HG03378 (cell line): ENCODE measurements around the gene NDUFAF8.

Source experiments
- ATAC-seq: cut with Tn5 transposase; IDR thresholded peaks from one replicate; pipeline ENCODE4 v1.9.1; 2021; ENCODE audit warnings: mild to moderate bottlenecking, moderate library complexity; ENCODE audit not compliant: unreplicated experiment

The NDUFAF8 gene

DNA sequence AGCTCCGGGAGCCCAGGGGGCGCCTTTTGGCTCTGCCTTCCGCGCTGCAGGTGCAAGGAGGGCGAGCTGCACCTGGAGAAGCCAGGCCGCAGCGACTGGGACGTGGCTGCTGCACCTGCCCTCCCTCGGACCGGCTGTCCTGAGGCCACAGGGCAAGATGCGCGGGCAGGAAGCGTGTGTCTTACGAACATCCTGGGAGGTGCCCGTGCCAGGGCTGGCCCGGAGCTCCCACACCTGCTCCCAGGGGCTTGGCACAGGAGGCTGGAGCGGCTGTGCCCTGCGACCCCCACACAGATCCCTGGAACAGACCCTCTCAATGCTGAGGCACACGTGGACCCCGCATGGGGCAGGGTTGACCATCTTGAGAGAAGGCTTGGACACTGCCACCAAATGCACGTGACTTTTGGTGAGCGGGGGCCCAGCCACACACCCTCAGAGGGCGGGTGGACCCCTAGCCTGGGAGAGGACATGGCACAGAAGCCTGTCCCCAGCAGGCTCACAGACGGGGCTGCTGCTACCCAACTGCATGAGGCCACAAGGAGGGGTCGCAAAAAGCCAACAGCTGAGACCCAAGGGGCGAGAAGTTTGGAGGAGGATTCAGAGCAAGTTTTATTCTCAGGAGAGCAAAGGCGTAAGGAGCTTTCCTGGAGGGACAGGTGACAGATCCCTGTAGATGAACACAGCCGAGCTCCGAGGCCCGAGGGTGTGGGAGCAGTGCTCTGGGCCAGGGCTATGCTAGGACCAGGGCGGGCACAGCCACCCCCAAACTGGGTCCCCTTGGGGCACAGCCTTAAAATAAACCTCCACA, 11.4 kb downstream of the NDUFAF8 start:
- ATAC-seq, result no peak

DNA sequence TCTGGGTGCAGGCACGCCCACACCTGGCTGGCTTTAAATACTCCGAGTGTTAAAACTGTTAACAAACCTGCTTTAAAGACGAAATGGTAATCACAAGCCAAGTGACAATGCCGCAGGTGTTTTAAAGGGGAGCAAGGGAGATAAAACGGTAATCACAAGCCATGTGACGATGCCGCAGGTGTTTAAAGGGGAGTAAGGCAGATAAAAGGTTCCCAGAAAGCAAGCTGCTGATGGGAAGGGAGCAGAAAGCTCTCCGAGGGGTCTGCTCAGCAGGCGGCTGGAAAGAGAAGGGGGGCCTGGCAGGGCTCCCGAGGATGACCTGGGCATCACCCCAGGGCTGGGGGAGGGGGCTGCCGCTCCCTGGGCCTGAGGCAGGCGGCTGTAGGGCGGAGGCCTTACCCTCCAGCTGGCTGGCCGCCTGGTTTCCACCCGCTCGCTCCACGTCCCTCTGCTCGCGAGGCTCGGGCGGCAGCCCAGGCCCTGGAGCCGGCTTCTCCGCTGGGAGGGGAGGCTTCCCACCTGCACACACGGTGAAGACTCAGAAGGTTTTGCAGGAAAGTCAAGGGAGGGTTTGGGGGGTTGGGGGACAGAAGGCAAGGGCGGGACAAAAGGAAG, 12.1 kb downstream of the NDUFAF8 start:
- no peak for ATAC-seq

DNA sequence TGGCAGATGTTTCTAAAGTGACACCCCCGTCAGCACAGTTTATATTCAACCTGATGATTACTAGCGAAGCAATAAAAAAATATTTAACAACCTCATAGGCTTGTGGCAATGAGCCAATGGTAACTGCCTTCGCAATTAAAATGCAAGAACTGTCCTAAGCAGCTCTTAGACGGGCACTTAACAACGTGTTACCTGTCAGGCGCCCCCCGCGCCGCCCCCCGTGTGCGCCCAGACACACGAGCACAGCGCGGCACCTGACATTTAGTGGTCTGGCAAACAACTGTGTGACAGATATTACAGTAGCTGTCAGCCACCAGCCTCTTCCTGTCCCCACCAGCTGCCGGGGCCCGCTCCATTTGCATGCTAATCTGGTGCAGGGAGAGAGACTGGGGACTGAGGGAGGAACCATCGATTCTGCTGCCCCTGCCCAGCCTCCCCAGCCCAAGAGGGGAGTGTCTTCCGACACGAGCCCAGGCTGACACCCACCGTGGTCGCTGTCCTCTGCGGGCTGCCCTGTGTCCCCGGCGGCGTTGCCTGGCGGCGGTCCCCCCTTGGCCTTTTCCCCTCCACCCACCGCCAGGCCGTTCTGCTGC, 12.7 kb downstream of the NDUFAF8 start:
- no peak for ATAC-seq

DNA sequence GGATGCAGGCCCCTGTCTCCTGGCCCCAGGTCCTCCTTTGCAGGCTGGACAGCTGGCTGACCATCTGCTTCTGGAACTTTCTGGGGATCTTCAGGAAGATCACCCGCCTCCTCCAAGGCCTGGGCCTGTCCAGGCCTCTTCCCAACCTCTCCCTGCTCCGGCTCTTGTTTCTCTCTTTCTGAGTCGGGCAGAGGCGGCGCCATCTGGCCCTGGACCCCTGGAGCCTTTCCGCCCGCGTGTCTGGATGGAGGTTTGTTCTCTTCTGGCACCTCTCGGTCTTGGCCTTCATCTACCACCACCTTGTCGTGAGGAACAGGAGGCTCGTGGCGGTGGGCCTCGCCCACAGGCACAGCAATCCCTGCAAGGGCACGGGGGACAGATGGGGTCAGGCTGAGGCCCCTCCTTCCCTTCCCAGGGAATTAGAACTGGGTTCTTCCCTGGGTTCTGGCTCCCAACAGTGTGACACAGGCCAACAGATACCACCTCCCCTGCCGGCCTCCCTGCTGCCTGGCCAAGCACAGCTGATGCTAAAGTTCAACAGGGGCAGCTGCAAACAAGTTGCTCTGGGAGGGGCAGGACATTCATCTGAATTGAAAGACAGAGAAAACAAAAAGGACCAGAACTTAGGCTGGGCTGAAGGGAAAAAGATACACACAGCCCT, 13.3 kb downstream of the NDUFAF8 start:
- no peak for ATAC-seq

DNA sequence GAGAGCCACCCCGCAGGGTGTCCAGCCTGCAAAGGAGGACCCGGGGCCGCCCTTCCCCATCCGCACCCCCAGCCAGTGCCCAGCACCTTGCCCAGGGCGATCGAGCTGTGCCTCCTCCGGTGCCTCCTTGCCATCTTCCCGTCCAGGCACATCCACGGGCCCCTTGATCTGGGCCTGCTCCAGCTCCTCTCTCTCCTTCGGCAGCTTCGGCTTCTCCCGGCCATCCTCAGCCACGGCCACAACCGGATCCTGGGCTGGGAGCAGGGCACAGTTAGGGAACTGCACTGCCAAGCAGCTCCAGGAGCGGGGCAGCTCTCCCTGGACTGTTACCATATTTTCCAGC, 13.8 kb downstream of the NDUFAF8 start:
- no peak for ATAC-seq

DNA sequence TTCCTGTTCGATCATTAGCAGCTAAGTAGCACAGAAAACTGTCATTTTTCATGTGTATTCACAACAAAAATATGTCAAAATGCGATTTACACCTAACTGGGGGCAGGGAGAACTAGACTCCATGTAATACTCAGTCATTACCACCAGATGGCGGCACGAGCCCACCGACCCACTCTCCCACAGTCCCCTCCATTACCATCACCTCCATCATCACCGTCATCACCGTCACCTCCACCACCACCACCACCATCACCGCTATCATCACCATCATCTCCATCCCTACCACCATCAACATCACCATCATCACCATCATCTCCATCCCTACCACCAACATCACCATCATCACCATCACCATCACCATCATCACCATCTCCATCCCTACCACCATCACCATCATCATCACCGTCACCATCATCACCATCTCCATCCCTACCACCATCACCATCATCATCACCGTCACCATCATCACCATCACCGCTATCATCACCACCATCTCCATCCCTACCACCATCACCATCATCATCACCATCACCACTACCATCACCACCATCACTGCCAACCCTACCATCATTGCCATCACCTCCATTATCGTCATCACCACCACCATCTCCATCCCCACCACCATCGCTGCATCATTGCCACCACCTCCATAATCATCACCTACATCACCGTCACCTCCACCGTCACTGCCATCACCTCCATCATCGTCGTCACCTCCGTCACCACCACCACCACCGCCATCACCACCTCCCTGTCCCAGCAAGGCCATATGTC, 14.4 kb downstream of the NDUFAF8 start:
- no peak for ATAC-seq

DNA sequence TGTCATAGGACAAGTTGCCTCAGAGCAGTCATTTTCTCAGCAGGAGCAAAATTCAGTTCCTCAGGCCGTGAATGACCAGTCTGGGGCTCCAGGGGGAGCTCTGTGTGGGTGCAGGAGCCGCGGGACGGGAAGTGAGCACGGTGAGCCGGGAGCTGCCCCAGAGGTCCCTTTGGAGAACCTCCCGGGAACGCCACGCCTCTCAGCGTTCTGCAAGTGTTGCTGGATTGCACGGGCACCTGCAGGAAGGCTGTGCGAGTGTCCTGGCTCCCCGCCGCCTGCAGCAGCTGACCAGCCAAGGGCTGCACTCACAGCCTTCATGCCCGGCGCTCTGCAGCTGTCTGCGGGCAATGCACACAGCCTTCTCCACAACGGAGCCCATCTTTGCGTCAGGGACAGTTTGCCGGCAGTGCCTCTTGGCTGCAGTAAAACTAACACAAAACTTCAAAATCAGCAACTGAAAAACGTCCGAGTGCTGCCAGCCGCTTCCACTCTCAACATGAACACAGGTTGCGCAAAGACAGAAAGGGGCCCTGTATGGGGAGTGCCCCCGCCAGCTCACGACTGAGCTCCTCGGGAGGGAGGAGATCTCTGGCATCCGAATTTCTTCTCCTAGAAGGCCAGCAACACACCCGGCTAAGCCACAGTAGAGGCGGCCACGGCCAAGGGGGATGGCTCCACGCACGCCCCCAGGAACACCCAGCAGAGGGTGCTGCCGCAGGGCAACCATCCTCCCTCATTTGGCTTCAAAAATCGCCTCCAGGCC, 16.0 kb downstream of the NDUFAF8 start:
- no peak for ATAC-seq

DNA sequence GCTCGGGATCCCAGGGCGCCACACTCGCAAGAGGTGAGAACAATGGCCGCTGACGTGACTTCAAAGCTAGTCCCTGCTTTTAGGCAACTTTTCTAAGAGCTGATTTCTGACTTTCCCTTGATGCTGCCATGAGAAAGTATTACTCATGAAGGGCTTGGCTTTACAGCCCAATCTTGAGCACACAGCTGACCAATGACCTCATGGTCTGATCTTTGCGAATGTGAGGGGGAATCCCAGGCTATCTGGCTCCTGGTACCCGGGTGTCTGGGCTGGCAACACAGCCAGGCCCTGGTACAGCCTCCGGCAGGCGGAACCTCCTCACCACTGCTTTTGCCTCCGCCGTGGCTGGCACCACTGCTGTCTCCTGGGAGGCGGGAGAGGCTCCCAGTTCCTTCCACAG, 17.5 kb downstream of the NDUFAF8 start:
- no peak for ATAC-seq

DNA sequence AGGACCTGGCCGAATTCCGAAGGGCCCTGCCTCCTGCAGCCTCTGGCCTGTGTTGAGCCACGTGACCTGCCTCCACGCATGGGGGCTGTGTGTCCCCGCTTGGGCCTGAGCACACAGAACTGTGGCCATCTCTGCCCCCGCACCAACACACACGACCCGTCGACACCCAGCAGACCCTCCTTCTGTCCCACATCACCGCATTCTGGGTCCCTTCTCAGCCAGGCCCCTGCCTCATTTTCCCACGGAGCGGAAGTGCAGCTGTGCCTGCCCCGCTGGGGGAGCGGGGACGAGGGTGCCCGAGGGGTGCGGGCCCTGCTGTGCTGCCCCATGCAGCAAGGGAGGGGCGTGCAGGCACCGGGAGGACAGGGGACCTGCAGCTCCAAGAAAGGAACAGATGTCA, 18.4 kb downstream of the NDUFAF8 start:
- no peak for ATAC-seq

DNA sequence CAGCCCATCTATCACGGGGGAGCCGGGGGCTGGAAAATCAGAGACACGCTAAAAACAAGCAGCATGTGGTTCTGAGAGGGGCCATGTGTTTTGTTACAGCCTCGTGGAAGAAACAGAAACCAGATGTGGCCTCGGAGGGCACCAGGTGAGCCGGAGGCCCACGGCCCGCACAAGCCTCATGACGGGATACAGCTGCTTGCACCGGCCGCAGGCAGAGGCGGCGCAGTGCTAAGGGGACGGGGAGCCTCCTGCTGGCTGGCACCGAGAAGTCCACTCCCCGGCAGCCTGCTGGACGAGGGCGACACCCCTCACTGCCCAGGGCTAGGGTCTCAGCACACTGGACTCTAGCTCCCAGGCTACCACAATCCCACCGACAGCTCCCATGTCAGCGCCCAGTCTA, 19.2 kb downstream of the NDUFAF8 start:
- no peak for ATAC-seq

DNA sequence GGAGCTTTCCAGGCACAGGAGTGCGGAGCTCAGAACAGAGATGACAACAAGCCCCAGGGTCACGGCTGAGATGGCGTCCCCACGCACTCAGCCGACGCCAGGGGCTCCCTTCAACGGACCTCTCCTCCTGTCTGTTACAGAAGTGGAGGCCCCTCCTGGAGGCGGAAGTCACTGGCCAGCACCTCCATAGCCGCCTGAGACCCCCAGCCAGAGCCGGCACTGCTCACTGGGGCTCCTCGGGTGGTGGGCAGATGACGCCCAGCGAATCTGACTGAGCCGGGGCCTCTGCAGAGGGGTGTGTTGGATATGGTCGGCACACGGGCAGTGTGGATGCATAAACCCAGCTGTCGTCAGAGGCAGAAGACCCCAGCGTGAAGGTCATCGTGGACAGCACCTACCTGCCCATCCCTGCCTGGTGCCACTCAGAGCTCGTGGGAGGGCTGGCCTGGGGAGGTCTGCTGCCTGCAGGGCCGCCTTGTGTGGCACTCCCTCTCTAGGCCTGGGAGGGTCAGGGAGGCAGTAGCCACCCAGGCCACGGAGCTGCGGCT, 20.0 kb downstream of the NDUFAF8 start:
- no peak for ATAC-seq

DNA sequence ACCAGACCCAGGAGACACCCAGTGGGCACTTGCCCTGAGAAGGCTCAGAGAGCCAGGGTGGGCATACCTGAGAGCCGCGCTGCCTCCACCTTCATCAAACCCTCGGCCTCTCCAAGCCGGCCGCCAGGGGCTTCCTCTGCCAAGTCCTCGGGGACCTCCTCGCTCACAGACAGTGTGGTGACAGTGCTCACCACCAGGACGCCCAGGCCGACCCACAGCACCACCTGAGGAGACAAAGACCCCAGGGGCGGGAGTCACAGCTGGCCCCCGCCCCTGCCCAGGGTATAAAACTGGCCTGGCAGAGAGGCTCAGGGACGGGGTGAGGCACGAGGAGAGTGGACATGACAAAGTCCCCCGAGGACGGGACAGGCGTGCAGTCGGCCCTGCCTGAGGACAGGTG, 21.1 kb downstream of the NDUFAF8 start:
- ATAC-seq, result no peak

DNA sequence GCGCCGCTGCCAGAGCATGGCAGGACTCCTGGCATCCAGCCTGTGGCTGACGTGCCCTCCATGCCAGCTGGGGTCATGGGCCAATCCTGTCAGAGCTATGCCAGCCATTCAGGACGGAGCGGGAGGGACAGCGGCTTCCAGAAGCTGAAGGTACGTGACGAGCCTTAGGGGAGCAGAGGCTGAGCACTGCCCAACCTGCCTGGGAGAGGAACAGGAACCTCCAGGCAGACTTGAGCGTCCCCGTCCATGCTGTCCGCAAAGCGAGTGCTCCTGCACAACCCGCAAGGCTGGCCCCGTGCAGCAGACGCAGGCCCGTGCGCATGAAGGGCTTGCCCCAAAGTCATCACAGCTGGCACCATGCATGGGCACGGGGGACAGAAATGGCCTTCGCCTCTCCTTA, 21.5 kb downstream of the NDUFAF8 start:
- no peak for ATAC-seq

DNA sequence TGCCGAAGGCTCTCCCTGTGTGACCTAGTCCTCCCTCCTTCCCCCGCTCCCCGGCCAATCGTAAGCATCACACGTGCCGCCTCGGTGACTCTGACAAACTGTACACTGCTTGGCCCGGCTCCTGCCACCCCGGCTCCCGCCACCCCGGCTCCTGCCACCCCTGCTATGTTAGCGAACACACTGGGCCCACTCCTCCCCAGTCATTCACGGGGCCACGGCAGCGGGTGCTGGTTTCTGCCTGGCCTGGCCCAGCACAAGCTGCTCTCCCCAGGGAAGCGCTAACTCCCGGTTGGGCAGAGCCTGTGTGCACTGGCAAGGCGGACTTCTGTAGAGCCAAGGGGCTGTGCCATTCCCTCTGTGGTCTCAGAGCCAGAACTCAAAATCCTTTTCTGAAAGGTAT, 22.0 kb downstream of the NDUFAF8 start:
- no peak for ATAC-seq

DNA sequence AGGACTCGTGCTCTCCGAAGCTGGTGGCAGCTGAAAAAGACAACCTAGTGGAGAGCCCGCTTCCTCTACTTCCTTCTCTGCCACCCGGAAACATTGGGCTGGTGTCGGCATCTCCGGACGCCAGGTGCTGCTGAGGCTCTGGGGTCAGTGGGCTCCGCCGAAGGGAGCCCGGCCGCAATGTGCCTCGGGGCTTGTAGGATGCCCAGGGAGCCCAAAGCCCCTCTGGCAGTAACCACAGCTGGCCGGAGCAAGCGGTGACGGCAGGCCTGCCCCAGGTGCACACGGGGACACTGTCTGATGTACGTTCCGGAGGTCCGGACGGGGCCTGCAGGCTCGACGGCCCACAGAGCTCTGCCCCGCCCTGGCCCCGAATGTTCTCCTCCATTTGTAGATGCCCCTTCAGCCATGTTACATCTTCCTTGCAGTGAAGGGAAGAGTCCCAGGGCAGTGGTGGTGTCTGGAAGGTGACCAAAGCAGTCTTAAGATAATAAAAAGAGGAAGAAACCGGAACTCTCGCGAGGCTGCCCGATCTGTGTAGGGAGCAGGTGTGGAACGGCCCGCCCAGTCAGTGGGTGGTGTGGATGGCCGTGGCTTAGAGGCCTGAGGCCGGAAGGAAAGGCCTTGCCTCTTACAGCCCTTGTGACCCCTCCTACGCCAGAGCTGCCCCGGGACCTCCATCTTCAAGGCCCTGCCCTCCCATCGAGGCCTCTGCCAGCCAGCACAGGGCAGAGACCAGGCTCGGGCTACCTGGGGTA, 22.6 kb downstream of the NDUFAF8 start:
- no peak for ATAC-seq

DNA sequence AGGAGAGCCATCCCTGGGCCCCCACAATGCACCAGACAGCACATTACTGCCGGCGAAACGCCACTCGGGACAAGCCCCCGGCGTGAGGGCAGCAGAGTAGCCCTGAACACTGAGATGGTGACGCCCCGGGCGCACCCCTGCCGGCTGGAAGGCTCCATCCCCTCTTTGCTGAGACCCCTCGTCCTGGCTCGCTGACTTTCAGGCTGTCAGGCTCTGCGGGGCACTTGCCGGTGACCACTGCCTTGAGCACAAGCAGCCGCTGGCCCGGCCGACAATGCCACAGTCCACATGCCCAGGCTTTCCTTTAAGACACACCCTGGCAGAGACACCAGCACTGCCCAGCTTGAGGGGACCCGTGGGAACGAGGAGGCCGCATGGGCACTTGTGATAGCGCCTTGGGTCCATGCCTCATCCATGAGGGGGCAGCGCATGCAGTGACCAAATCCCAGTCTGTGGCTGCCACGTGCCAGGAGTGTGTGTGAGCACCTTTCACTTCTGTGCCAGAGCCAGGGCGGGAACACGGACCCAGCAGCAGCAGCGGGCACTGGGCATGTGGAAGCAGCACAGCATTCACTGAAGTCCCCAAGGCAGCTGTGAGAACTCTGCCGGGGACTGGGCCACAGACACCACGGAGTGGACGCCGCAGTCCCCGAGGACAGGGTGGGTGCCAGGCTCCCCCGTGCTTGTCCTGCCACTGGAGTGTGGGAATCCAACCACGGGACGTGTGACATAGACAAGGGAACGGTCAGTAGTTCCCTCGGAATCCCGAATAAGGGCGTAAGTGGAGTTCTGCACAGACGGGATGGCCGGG, 24.5 kb downstream of the NDUFAF8 start:
- no peak for ATAC-seq

DNA sequence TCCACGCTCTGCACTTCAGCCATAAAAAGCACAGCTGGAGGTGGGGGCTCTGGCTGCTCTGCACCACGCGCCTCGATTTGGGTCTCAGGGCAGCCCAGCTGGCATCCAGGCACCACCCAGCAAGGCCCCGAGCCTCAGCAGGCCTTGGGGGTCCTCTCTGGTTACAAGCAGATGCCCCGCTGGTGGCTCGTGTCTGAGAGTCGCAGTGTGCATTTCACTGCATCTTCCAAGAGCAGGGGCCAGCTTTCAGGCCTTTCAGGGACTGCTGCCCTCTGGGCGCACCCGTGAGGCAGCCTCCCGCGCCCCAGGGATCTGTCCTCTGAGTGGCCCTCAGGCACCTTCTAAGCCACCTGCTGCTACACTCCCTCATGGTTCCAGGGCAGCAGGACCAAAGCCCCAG, 25.5 kb downstream of the NDUFAF8 start:
- no peak for ATAC-seq

DNA sequence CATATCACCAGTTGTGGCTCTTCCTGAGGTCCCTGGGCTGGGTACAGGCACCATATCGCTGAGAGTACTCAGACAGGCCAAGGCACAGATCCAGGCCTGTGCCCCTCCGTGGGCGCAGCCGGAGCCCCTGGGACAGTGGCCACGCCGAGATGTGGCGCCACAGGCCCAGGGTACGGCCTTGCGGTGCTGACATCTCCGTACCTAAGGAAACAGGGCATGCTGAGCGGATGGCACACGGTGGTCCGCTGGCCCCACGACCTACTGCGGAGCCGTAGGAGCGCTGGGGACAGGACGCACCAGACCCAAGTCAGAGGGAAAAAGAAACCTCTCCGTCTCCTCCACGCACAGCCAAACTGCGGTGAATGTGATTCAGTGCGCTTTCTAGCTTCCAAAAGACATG, 26.5 kb downstream of the NDUFAF8 start:
- no peak for ATAC-seq
